ENCODE results near the gene PRSS27. TPM values are rescaled to one million over a fixed set of nuclear protein-coding genes. Genes with fewer than 3 reads are reported as not detected.

The PRSS27 gene
- total RNA-seq, 1 experiment from 2014 or later = 14.8 TPM

DNA sequence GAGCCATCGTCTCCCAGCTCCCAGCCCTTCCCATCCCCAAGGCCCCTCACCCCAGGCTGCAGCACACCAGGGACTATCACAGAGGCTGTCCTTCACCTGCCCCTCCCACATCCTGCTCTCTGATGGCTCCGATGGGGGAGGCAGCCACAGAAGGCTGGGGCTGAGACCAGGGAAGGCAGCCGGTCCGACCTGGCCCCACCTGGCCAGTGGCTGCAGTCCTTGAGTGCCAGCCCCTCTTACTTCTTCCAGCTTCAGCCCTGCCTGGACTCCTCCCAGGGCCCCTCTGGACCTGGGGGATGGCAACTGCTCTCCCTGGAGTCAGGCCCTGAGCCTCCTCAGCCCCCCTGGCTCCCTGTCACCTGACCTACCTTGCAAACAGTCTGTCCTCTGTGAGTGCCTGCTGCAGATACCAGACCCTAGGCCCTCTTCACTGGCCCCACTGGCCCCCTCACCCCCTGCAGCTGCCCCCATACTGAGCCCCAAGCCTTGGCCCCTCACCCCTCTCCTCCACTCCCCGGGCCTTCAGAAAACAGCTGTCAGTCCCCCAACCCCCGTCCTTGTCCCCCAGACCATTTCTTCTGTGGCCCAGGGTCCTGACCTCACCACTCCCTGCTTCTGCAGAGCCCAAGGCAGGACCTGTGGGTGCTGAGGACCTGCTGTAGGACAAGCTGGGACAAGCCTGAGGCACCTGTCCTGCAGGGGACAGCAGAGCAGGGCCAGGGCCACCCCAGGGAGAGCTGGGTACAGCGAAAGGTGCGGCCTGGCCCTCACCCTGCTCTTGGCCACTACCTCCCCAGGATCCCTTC, 19.8 kb upstream of the PRSS27 start:
- TF ChIP-seq, protein P1, sequence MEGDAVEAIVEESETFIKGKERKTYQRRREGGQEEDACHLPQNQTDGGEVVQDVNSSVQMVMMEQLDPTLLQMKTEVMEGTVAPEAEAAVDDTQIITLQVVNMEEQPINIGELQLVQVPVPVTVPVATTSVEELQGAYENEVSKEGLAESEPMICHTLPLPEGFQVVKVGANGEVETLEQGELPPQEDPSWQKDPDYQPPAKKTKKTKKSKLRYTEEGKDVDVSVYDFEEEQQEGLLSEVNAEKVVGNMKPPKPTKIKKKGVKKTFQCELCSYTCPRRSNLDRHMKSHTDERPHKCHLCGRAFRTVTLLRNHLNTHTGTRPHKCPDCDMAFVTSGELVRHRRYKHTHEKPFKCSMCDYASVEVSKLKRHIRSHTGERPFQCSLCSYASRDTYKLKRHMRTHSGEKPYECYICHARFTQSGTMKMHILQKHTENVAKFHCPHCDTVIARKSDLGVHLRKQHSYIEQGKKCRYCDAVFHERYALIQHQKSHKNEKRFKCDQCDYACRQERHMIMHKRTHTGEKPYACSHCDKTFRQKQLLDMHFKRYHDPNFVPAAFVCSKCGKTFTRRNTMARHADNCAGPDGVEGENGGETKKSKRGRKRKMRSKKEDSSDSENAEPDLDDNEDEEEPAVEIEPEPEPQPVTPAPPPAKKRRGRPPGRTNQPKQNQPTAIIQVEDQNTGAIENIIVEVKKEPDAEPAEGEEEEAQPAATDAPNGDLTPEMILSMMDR (conservative IDR thresholded peaks at IDR 0.05) = no peak
- TF ChIP-seq EZH2 (IDR thresholded peaks at IDR 0.05; ENCODE audit: low read depth) = no peak
- Histone ChIP-seq H3K79me2 (ENCODE audit: low read depth) (no peaks in the 10 kb centered on the region), H3K27me3 (ENCODE audit: insufficient read depth, low read depth) (no peaks in the 10 kb centered on the region), H3K4me2 (no peak overlapping the region), H3K9me3 (ENCODE audit: insufficient read depth, low read depth) (no peaks in the 10 kb centered on the region), H3K27ac (no peak overlapping the region), H3K9me2 (ENCODE audit: insufficient read depth) (no peaks in the 10 kb centered on the region), H4K20me1 (ENCODE audit: insufficient read depth) (no peaks in the 10 kb centered on the region), H3K4me3 (no peak overlapping the region), H3K36me3 (ENCODE audit: low read depth) (no peaks in the 10 kb centered on the region), H2AFZ (no peak overlapping the region), H3K4me1 (replicated peaks; ENCODE audit: insufficient read depth) (no peaks in the 10 kb centered on the region), H3F3A (ENCODE audit: insufficient read depth, low read depth) (no peaks in the 10 kb centered on the region)
- DNase-seq = no peak
- ChIA-PET CTCF (no interaction called here), POLR2A (ENCODE audit: unreplicated experiment) (interaction anchor here (0.6 kb wide), 1 partner anchor 140 kb away, joined by 7 read pairs; no protein-coding TSS in a partner anchor)
- intact Hi-C loops (cut with micrococcal nuclease; ENCODE audit: unreplicated experiment) = no loop called here
- BruUV-seq (replicated peaks) = no TSS peak

DNA sequence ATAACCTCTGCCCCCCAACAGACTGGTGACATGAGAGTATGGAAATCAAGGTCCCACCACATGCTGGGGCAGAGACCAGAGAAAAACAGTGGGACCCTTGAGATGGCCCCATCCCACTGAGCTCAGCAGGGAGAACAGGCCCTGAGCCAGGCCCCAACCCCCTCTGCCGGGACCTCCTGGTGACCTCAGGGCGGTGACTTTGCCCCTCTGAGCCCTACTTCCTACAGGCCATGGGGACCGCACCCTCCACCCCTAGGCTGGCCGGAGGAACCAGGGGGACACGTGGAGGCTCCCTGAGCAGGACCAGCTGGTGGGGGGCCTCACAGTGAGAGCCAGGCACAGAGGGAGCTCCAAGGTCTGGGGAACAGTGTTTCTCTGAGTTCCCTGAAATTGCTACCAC, 18.6 kb upstream of the PRSS27 start:
- H3K79me2 ChIP-seq (ENCODE audit: low read depth) = no peaks in the 10 kb centered on the region
- TF ChIP-seq, protein P1 (conservative IDR thresholded peaks at IDR 0.05) = no peak
- TF ChIP-seq EZH2 (IDR thresholded peaks at IDR 0.05; ENCODE audit: low read depth) = no peak
- DNase-seq = no peak
- POLR2A ChIA-PET (ENCODE audit: unreplicated experiment) = interaction anchor here (0.7 kb wide), 1 partner anchor 189 kb away, joined by 4 read pairs; no protein-coding TSS in a partner anchor
- no peaks in the 10 kb centered on the region for H3K36me3 ChIP-seq (ENCODE audit: low read depth)
- no peaks in the 10 kb centered on the region for H3K9me3 ChIP-seq (ENCODE audit: insufficient read depth, low read depth)
- no TSS peak for BruUV-seq (replicated peaks)
- H3K4me2 ChIP-seq = no peak overlapping the region
- H3K27ac ChIP-seq = no peak overlapping the region
- no peaks in the 10 kb centered on the region for H3K27me3 ChIP-seq (ENCODE audit: insufficient read depth, low read depth)
- H3F3A ChIP-seq (ENCODE audit: insufficient read depth, low read depth) = no peaks in the 10 kb centered on the region
- no peaks in the 10 kb centered on the region for H3K9me2 ChIP-seq (ENCODE audit: insufficient read depth)
- H3K4me1 ChIP-seq (replicated peaks; ENCODE audit: insufficient read depth) = no peaks in the 10 kb centered on the region
- intact Hi-C loops (cut with micrococcal nuclease; ENCODE audit: unreplicated experiment) = no loop called here
- H3K4me3 ChIP-seq = no peak overlapping the region
- no peak overlapping the region for H2AFZ ChIP-seq
- CTCF ChIA-PET = no interaction called here
- no peaks in the 10 kb centered on the region for H4K20me1 ChIP-seq (ENCODE audit: insufficient read depth)

DNA sequence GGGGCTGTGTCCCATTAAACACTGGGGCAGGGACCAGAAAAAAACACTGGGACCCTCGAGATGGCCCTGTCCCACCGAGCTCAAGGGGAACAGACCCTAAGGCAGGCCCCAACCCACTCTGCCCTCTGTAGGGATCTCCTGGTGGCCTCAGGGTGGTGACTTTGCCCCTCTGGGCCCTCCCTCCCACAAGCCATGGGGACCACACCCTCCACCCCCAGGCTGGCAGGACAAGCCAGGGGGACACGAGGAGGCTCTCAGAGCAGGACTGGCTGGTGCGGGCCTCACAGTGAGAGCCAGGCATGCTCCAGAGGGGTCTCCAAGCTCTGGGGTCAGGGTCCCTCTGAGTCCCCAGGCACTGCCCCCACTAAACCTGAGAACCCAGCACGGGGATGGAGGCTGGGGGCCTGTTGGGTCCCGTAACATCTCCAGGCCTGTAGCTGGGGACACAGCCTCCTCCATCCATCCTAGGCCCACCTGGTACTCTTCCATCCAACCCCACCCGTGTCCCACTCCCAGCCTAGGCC, 17.9 kb upstream of the PRSS27 start:
- no peak for TF ChIP-seq EZH2 (IDR thresholded peaks at IDR 0.05; ENCODE audit: low read depth)
- Histone ChIP-seq H3K36me3 (ENCODE audit: low read depth) (no peaks in the 10 kb centered on the region), H3F3A (ENCODE audit: insufficient read depth, low read depth) (no peaks in the 10 kb centered on the region), H2AFZ (no peak overlapping the region), H3K9me3 (ENCODE audit: insufficient read depth, low read depth) (no peaks in the 10 kb centered on the region), H3K4me3 (no peak overlapping the region), H3K9me2 (ENCODE audit: insufficient read depth) (no peaks in the 10 kb centered on the region), H3K79me2 (ENCODE audit: low read depth) (no peaks in the 10 kb centered on the region), H3K27me3 (ENCODE audit: insufficient read depth, low read depth) (no peaks in the 10 kb centered on the region), H3K4me1 (replicated peaks; ENCODE audit: insufficient read depth) (no peaks in the 10 kb centered on the region), H3K4me2 (no peak overlapping the region), H4K20me1 (ENCODE audit: insufficient read depth) (no peaks in the 10 kb centered on the region), H3K27ac (no peak overlapping the region)
- CTCF ChIA-PET = interaction anchor here (0.6 kb wide), 1 partner anchor 10 kb away, joined by 5 read pairs; no protein-coding TSS in a partner anchor
- BruUV-seq (replicated peaks) = no TSS peak
- intact Hi-C loops (cut with micrococcal nuclease; ENCODE audit: unreplicated experiment) = no loop called here
- POLR2A ChIA-PET (ENCODE audit: unreplicated experiment) = no interaction called here
- no peak for DNase-seq

Data from PC-9 (cell line).